ENCODE results near the gene SOBP.

SOBP gene

GRCh38 chr6:107489636-107490565 is at the start of gene SOBP:
Gene SOBP (plus strand): TSS chr6:107490117. CDS start chr6:107490617, 500 bp downstream.
- no peaks in the 10 kb centered on the region for H3K27me3 ChIP-seq (ENCODE audit: low read depth)
- no peaks in the 10 kb centered on the region for H3K36me3 ChIP-seq (replicated peaks)
- H3K9me3 ChIP-seq = no peaks in the 10 kb centered on the region
- peak within 1 kb of the TSS; percentile 72 for H3K4me3 ChIP-seq
- in situ Hi-C loops (cut with MboI; ENCODE audit: low sequenced_read_pairs) = loop anchor here (10.0 kb wide), 1 partner anchor 355 kb away; no protein-coding TSS in a partner anchor
- peak; percentile 85 to 91 for DNase-seq (ENCODE audit: low spot score in 2 of 2)
- peaks cover 37% of the 10 kb centered on the region for H3K4me1 ChIP-seq

DNA sequence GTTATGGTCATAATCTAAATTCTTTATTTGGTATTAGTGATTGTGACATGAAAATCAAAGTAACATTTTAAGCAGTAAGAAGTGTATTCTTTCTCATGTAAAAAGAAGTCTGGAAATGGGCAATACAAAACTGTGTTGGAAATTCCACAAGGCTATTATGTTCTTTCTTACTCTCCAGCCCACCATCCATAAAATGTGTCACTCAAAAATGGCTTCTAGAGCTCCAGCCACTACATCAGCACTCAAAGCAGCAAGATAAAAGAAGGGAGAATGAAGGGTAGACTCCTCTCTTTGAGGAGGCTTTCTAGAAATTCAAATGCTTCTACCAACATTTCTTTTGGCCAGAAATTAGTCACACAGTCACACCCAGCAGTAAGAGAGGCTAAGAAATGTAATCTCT is 49.0 kb upstream of the SOBP start:
- Histone ChIP-seq H3K9me3 (no peaks in the 10 kb centered on the region; the same call in none of the 2 replicates), H3K4me1 (peaks cover 9% of the 10 kb centered on the region), H3K27me3 (ENCODE audit: low read depth) (no peaks in the 10 kb centered on the region), H3K36me3 (replicated peaks) (no peaks in the 10 kb centered on the region; the same call in 1 of the 2 replicates), H3K4me3 (no peak overlapping the region)
- DNase-seq (ENCODE audit: low spot score in 2 of 2) = peak in 1 of 2 experiments; percentile 40
- in situ Hi-C loops (cut with MboI; ENCODE audit: low sequenced_read_pairs) = no loop called here

DNA sequence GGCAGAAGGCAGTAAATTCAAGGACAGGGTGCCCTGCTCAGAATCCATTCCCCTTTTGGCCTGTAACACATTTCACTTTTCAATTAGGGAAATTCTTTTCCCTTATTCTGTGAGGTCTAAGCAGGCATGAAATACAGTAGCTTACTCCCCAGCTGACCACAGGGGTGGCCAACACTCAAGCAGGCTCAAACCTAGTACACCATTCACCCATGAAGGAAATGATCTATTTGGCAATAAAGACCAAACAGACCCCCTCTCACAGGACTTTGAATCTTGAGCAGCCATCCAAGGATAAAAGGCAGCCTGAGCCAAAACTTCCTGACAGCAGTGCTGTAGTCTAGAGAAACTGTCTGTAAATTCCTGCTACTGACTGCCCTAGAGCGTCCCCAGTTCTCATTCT is 48.2 kb upstream of the SOBP start:
- H3K4me1 ChIP-seq = peaks cover 9% of the 10 kb centered on the region
- no peaks in the 10 kb centered on the region for H3K27me3 ChIP-seq (ENCODE audit: low read depth)
- DNase-seq (ENCODE audit: low spot score in 2 of 2) = no peak
- no peaks in the 10 kb centered on the region; the same call in 1 of the 2 replicates for H3K36me3 ChIP-seq (replicated peaks)
- H3K4me3 ChIP-seq = no peak overlapping the region
- in situ Hi-C loops (cut with MboI; ENCODE audit: low sequenced_read_pairs) = no loop called here
- peaks cover 6% of the 10 kb centered on the region for H3K9me3 ChIP-seq

DNA sequence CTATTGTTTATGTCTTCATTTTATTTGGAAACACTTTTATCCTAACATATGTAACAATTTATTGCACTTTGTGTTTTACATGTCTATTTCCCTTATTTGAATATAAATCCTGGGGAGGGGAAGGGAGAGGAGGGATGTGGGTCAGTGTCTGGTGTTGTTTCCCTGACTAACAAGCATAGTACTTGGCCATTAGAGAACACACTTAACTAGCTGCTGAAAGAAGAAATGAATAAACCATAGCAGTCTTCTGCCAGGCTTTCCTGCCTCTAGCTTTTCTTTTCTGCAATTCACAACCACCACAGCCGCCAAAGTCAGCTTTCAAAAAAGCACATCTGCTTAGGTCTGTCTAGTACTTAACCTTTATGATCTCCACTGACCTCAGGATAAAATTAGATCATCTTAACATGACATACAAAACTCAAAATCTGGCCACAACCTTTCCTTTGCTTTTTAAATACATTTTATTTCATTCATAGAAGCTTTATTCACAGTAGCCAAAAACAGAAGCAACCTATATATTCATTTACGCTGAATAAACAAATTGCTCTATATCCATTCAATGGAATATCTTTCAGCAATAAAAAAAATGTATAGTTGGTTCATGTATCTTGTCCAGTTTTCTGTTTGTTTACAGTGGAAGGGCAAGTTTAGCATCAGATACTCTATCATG is 46.8 kb upstream of the SOBP start:
- no peaks in the 10 kb centered on the region for H3K27me3 ChIP-seq (ENCODE audit: low read depth)
- DNase-seq (ENCODE audit: low spot score in 2 of 2) = no peak
- H3K4me3 ChIP-seq = no peak overlapping the region
- in situ Hi-C loops (cut with MboI; ENCODE audit: low sequenced_read_pairs) = no loop called here
- H3K9me3 ChIP-seq = peaks cover 19% of the 10 kb centered on the region
- H3K4me1 ChIP-seq = peaks cover 9% of the 10 kb centered on the region
- H3K36me3 ChIP-seq (replicated peaks) = no peaks in the 10 kb centered on the region; the same call in 1 of the 2 replicates

GRCh38 chr6:107443608-107444267 is 46.2 kb upstream of the SOBP start:
- H3K27me3 ChIP-seq (ENCODE audit: low read depth) = no peaks in the 10 kb centered on the region
- DNase-seq (ENCODE audit: low spot score in 2 of 2) = no peak
- in situ Hi-C loops (cut with MboI; ENCODE audit: low sequenced_read_pairs) = no loop called here
- peaks cover 9% of the 10 kb centered on the region for H3K4me1 ChIP-seq
- no peak overlapping the region for H3K4me3 ChIP-seq
- peaks cover 20% of the 10 kb centered on the region for H3K9me3 ChIP-seq
- H3K36me3 ChIP-seq (replicated peaks) = no peaks in the 10 kb centered on the region; the same call in 1 of the 2 replicates

DNA sequence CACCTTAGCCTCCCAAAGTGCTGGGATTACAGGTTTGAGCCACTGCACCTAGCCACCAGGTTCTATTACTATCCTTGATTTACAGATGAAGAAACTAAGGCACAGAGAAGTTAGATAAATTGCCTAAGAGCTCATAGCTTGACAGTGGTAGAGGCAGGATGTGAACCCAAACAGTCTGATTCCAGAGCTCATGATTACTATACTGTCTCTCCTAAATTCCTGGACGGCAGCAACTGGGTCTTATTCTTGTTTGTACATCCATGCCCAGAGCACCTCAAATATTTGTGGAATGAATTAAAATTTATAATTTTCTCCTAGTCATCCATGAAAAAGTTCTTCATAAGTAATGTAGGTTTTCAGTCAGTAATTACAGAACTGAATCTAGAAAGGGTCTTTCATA is 45.6 kb upstream of the SOBP start:
- in situ Hi-C loops (cut with MboI; ENCODE audit: low sequenced_read_pairs) = no loop called here
- Histone ChIP-seq H3K4me3 (no peak overlapping the region), H3K27me3 (ENCODE audit: low read depth) (no peaks in the 10 kb centered on the region), H3K9me3 (peaks cover 20% of the 10 kb centered on the region), H3K4me1 (peaks cover 9% of the 10 kb centered on the region), H3K36me3 (replicated peaks) (no peaks in the 10 kb centered on the region; the same call in 1 of the 2 replicates)
- no peak for DNase-seq (ENCODE audit: low spot score in 2 of 2)

GRCh38 chr6:107447663-107448216 is 42.2 kb upstream of the SOBP start:
- H3K9me3 ChIP-seq = peaks cover 34% of the 10 kb centered on the region
- H3K27me3 ChIP-seq (ENCODE audit: low read depth) = no peaks in the 10 kb centered on the region
- H3K4me1 ChIP-seq = peaks cover 14% of the 10 kb centered on the region
- H3K36me3 ChIP-seq (replicated peaks) = no peaks in the 10 kb centered on the region; the same call in 1 of the 2 replicates
- H3K4me3 ChIP-seq = no peak overlapping the region
- in situ Hi-C loops (cut with MboI; ENCODE audit: low sequenced_read_pairs) = no loop called here
- DNase-seq (ENCODE audit: low spot score in 2 of 2) = no peak

DNA sequence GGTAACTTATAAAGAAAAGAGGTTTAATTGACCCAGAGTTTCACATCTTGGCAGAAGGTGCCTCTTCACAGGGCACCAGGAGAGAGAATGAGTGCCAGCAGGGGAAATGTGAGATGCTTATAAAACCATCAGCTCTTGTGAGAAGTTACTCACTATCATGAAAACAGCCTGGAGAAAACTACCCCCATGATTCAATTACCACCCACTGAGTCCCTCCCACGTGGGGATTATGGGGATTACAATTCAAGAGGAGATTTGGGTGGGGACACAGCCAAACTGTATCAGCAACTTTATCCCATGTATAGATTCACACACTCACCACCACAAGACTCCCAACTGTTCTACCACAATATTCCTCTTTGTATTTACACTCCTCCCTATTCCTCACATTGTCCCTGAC is 41.1 kb upstream of the SOBP start:
- Histone ChIP-seq H3K27me3 (ENCODE audit: low read depth) (no peaks in the 10 kb centered on the region), H3K4me3 (no peak overlapping the region), H3K36me3 (replicated peaks) (no peaks in the 10 kb centered on the region; the same call in 1 of the 2 replicates), H3K9me3 (peaks cover 34% of the 10 kb centered on the region), H3K4me1 (peaks cover 14% of the 10 kb centered on the region)
- DNase-seq (ENCODE audit: low spot score in 2 of 2) = no peak
- in situ Hi-C loops (cut with MboI; ENCODE audit: low sequenced_read_pairs) = no loop called here

GRCh38 chr6:107458672-107459282 is 31.1 kb upstream of the SOBP start:
- in situ Hi-C loops (cut with MboI; ENCODE audit: low sequenced_read_pairs) = no loop called here
- H3K27me3 ChIP-seq (ENCODE audit: low read depth) = no peaks in the 10 kb centered on the region
- H3K36me3 ChIP-seq (replicated peaks) = peaks cover 4% of the 10 kb centered on the region; the same call in 1 of the 2 replicates
- H3K9me3 ChIP-seq = no peaks in the 10 kb centered on the region
- H3K4me1 ChIP-seq = peaks cover 14% of the 10 kb centered on the region
- H3K4me3 ChIP-seq = peak overlapping the region; percentile 90
- peak in 1 of 2 experiments; percentile 38 for DNase-seq (ENCODE audit: low spot score in 2 of 2)

DNA sequence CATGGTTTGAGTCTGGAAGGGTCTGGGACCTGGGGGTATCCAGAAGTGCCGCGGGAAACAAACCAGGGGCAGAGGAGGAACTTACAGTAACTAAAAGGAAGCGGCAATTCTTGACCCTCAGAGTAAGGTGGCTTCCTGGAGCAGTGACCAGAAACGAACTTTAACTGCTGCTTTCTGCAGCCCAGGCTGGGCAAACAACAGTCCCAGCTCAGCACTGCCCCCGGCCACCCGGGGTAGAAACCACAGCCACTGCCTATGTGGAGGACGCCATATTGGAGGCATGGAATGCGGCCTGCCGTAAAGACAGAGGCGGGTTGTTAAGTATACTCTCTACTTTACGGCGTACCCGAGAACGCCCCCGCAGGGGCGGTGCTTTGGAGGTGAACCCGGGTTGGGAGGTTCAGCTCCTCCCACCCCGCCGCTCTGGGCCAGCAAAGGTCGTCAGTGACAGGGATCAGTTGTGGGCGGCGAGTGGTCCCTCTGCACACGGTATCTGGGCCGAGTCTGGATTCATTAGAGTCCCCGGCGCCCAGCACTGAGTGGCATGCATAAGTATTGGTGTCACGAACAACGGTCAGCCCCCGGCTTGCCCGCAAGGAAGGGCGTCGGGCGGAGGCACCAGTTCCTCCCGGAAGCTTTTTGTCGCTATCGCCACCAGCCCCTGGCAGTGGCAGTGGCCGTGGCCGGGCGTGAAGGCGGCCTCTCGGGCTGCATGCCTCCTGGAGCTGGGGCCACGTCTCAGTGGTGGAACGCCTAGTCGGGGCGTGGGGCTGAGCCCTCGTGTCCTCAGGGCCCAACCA is 30.4 kb upstream of the SOBP start, which contains the start of gene PDSS2:
Gene PDSS2, minus strand, starts transcription at position 282 of the 800 bp plus-strand sequence. Its CDS starts 279 bp downstream, at position 3.
- Histone ChIP-seq H3K9me3 (no peaks in the 10 kb centered on the region), H3K27me3 (ENCODE audit: low read depth) (no peaks in the 10 kb centered on the region), H3K4me1 (peaks cover 14% of the 10 kb centered on the region), H3K36me3 (replicated peaks) (peaks cover 4% of the 10 kb centered on the region; the same call in 1 of the 2 replicates), H3K4me3 (peak within 1 kb of the TSS; percentile 90)
- in situ Hi-C loops (cut with MboI; ENCODE audit: low sequenced_read_pairs) = no loop called here
- DNase-seq (ENCODE audit: low spot score in 2 of 2) = peak; percentile 97 to 99

DNA sequence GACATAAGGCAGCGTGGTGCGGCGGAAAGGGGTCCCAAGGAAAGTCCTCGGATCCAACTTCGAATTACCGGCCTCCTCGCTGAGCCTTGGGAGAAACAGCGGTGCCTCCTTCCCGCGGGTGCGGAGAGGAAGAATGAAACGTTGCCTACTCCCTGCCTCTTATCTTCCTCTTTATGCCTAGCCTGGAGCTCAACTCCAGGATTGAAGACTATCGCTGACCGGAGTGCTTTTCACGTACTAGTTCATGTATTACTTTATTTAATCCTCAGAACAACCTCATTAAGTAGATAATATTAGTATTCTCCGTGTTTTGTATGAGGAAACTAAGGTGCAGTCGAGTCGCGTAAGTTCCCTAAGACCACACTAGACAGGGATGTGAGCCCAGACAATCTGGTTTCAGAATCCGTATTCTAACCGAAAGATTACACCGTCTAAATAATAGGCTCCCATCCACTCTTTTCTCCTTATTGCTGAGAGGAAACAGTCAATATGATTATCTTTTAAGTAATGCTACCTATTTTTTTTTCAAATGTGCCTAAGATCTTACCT is 29.8 kb upstream of the SOBP start:
- peaks cover 14% of the 10 kb centered on the region for H3K4me1 ChIP-seq
- peak in 1 of 2 experiments; percentile 13 for DNase-seq (ENCODE audit: low spot score in 2 of 2)

DNA sequence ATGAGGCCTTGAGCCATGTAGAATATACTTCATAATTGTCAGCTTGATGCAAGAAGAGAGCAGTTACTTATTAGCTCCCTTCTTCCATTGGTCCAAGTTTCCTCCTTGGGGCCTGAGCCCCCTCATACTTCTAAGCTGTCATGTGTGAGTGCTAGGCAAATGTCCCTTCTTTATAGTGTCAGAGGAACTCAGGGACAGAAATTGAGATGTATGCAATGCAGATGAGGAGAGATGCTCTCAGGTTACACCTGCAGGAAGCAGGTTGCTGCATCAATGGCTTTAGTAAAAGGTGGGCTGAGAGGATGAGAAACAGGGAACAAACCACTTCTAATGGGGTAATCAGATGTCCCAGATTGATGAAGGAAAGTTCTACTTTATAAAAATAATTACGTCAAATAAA is 23.9 kb upstream of the SOBP start:
- H3K9me3 ChIP-seq = no peaks in the 10 kb centered on the region
- no peaks in the 10 kb centered on the region for H3K27me3 ChIP-seq (ENCODE audit: low read depth)
- no peaks in the 10 kb centered on the region for H3K4me1 ChIP-seq
- H3K36me3 ChIP-seq (replicated peaks) = no peaks in the 10 kb centered on the region
- DNase-seq (ENCODE audit: low spot score in 2 of 2) = no peak
- in situ Hi-C loops (cut with MboI; ENCODE audit: low sequenced_read_pairs) = no loop called here
- H3K4me3 ChIP-seq = no peak overlapping the region

More for the DNA sequence above, 29.8 kb upstream of the SOBP start:
- H3K27me3 ChIP-seq (ENCODE audit: low read depth) = no peaks in the 10 kb centered on the region
- H3K4me3 ChIP-seq = peak overlapping the region; percentile 90
- peaks cover 2% of the 10 kb centered on the region; the same call in 1 of the 2 replicates for H3K36me3 ChIP-seq (replicated peaks)
- H3K9me3 ChIP-seq = no peaks in the 10 kb centered on the region
- in situ Hi-C loops (cut with MboI; ENCODE audit: low sequenced_read_pairs) = no loop called here

All from HAP-1 (cell line).